Measurements from ENCODE around the gene CPZ.

The CPZ gene

GRCh38 chr4:8593264-8594096, 915 bp downstream of the CPZ start:
- Histone ChIP-seq H3K4me3 (ENCODE audit: low read depth, low read length) (no peak overlapping the region), H3K36me3 (ENCODE audit: control insufficient read depth in 2 of 2, insufficient read depth in 1 of 2, low read length in 2 of 2) (no peaks in the 10 kb centered on the region), H3K27ac (ENCODE audit: extremely low read depth, low read depth, low read length) (no peak overlapping the region), H3K4me1 (ENCODE audit: control insufficient read depth, insufficient read depth, low read length) (no peaks in the 10 kb centered on the region), H3K9me3 (ENCODE audit: control insufficient read depth, insufficient read depth, low read depth, low read length) (no peaks in the 10 kb centered on the region)
- no peak for TF ChIP-seq ZNF311 (tag by site-specific recombination; IDR thresholded peaks at IDR 0.05; ENCODE audit: borderline replicate concordance)
- TF ChIP-seq GLIS2 (tag by site-specific recombination; IDR thresholded peaks at IDR 0.05) = peak; percentile 42
- no peak for TF ChIP-seq ZNF560 (tag by site-specific recombination; IDR thresholded peaks at IDR 0.05; ENCODE audit: borderline replicate concordance)
- ChIA-PET CTCF (interaction anchor here (0.6 to 4.0 kb wide), 3 partner anchors 95 to 147 kb away, joined by 3 to 19 read pairs (median 3); no protein-coding TSS in a partner anchor), POLR2A (no interaction called here)

GRCh38 chr4:8594097-8595038, 1.8 kb downstream of the CPZ start:
- no peaks in the 10 kb centered on the region for H3K36me3 ChIP-seq (ENCODE audit: control insufficient read depth in 2 of 2, insufficient read depth in 1 of 2, low read length in 2 of 2)
- no peak overlapping the region for H3K27ac ChIP-seq (ENCODE audit: extremely low read depth, low read depth, low read length)
- H3K4me1 ChIP-seq (ENCODE audit: control insufficient read depth, insufficient read depth, low read length) = no peaks in the 10 kb centered on the region
- ChIA-PET CTCF (interaction anchor here (0.6 to 4.0 kb wide), 7 partner anchors 48 to 148 kb away, joined by 3 to 19 read pairs (median 3); no protein-coding TSS in a partner anchor), POLR2A (no interaction called here)
- H3K9me3 ChIP-seq (ENCODE audit: control insufficient read depth, insufficient read depth, low read depth, low read length) = no peaks in the 10 kb centered on the region
- TF ChIP-seq ZNF791 (tag by site-specific recombination; IDR thresholded peaks at IDR 0.05) (no peak), PRDM10 (tag by site-specific recombination; IDR thresholded peaks at IDR 0.05) (peak; percentile 36), BCL11A (tag by site-specific recombination; IDR thresholded peaks at IDR 0.05; ENCODE audit: low read depth) (peak; percentile 89), CTCF (tag by site-specific recombination; IDR thresholded peaks at IDR 0.05) (0 out of 2 replicates have a peak, but pooled peaks have one; percentile 24), BCL11B (tag by site-specific recombination; IDR thresholded peaks at IDR 0.05; ENCODE audit: low read depth) (0 out of 2 replicates have a peak, but pooled peaks have one; percentile 35), SP7 (tag by site-specific recombination; IDR thresholded peaks at IDR 0.05) (0 out of 2 replicates have a peak, but pooled peaks have one; percentile 20), REST (tag by site-specific recombination; IDR thresholded peaks at IDR 0.05) (peak; percentile 78), ZNF184 (tag by site-specific recombination; IDR thresholded peaks at IDR 0.05) (no peak), ZNF654 (tag by site-specific recombination; IDR thresholded peaks at IDR 0.05; ENCODE audit: low read depth) (peak; percentile 79), ZNF580 (tag by site-specific recombination; IDR thresholded peaks at IDR 0.05) (no peak), ZNF391 (tag by site-specific recombination; IDR thresholded peaks at IDR 0.05; ENCODE audit: borderline replicate concordance, low read depth) (no peak)
- no peak overlapping the region for H3K4me3 ChIP-seq (ENCODE audit: low read depth, low read length)

All from HEK293 (cell line).